ENCODE measurements around the gene CEP350.

Gene CEP350

DNA sequence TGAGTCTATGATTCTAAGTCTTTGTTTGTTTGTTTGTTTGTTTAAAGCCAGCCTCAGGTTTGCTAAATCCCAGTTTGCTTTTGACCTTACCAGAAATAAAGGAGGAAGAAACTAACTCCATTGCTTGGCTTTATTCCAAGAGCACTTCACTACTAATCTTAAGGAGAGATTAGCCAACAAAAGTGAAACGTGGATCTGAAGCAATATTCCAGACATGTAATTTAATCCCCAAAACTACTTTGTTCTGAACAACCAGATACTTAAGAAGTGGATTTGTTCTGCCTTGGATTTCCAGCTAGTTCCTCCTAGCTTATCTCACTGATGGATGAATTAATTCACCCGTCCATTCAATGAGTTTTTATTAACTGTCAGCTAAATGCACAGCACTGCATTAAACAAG lies 15.9 kb upstream of the CEP350 start:
- CTCF ChIA-PET: interaction anchor here (0.8 kb wide), 1 partner anchor 9 kb away, joined by 3 read pairs; no protein-coding TSS in a partner anchor
- H3K4me3 ChIP-seq (ENCODE audit: low read depth, low read length): no peak overlapping the region
- POLR2A ChIA-PET: no interaction called here
- no peak for DNase-seq (ENCODE audit: low read depth, low spot score)
- TF ChIP-seq CTCF (IDR thresholded peaks at IDR 0.05; ENCODE audit: insufficient read depth, low read length, missing control alignments): no peak

DNA sequence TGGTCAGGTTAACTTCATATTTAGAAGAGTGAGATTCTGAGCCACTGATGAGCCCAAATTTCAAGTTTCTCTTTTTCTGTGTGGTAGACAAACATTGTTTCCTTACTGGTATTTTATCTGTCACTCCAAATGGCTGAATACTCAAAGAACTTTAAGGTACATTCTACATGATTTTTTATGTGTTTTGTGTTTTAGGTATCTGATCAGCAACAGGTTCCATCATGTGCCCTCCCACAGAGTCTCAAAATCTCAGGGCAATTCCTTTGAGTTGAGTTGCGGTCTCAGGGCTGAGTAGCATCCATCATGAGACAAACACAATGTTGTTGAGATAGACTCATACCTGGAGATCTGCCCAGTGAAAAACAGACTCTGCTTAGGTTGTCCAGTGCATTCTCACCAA lies 14.7 kb upstream of the CEP350 start:
- no peak for DNase-seq (ENCODE audit: low read depth, low spot score)
- no peak for TF ChIP-seq CTCF (IDR thresholded peaks at IDR 0.05; ENCODE audit: insufficient read depth, low read length, missing control alignments)
- H3K4me3 ChIP-seq (ENCODE audit: low read depth, low read length): no peak overlapping the region
- ChIA-PET POLR2A (interaction anchor here (0.6 kb wide), 1 partner anchor 55 kb away, joined by 3 read pairs; no protein-coding TSS in a partner anchor), CTCF (no interaction called here)

- CTCF ChIA-PET: interaction anchor here (0.7 kb wide), 1 partner anchor 229 kb away, joined by 3 read pairs; no protein-coding TSS in a partner anchor
- DNase-seq (ENCODE audit: low read depth, low spot score): no peak
- TF ChIP-seq CTCF (IDR thresholded peaks at IDR 0.05; ENCODE audit: insufficient read depth, low read length, missing control alignments): no peak
- POLR2A ChIA-PET: no interaction called here
- H3K4me3 ChIP-seq (ENCODE audit: low read depth, low read length): no peak overlapping the region
Observed at GRCh38 chr1:179941454-179941853, 13.2 kb upstream of the CEP350 start.

DNA sequence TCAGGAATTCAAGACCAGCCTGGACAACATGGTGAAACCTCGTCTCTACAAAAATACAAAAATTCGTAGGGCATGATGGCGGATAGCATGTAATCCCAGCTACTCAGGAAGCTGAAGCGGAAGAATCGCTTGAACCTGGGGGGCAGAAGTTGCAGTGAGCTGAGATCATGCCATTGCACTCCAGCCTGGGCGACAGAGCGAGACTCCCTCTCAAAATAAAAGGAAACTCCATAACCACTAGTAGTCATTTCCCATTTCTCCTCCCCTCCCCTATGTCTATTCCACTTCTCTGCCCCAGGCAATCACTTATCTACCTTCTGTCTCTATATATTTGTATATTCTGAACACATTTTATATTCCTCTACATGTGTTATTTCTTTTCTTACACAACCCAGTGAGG lies 4.0 kb upstream of the CEP350 start:
- H3K4me3 ChIP-seq (ENCODE audit: low read depth, low read length): no peak overlapping the region
- TF ChIP-seq CTCF (IDR thresholded peaks at IDR 0.05; ENCODE audit: insufficient read depth, low read length, missing control alignments): no peak
- ChIA-PET POLR2A (no interaction called here), CTCF (no interaction called here)
- DNase-seq (ENCODE audit: low read depth, low spot score): no peak

DNA sequence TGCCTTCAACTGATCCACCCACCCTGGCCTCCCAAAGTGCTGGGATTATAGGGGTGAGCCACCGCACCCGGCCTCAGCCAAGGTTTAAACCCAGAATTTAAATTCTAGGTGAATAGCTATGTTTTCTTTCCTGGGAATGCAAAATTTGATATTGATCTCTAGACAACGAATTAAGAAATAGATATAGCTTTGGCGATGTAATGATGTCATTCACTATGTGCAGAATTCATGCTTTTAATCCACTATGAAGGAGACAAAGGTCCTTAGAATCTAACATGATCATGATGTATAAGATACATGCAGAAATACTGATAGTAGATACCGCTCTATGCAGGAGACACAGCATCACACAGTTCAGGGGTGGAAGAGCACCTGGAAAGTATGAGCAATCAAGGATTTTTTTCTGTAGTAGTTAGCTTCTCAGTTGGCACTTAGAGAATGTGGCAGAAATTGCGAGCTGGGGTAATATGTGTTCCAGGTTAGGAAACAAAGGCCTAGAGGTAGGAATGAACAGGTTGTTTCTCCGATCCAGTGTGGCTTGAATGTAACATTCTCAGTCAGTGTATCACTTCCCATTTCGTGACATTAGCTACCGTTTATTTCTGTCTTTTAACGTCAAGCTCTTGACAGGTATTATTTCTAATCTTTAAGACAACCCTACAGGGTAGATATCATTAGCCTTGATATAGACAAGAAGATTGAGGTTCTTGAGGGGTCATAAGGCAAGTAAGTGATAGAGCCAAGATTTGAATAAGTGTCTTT lies 3.0 kb upstream of the CEP350 start:
- CTCF ChIA-PET: no interaction called here
- POLR2A ChIA-PET: no interaction called here
- DNase-seq (ENCODE audit: low read depth, low spot score): no peak
- no peak overlapping the region for H3K4me3 ChIP-seq (ENCODE audit: low read depth, low read length)
- TF ChIP-seq CTCF (IDR thresholded peaks at IDR 0.05; ENCODE audit: insufficient read depth, low read length, missing control alignments): no peak

DNA sequence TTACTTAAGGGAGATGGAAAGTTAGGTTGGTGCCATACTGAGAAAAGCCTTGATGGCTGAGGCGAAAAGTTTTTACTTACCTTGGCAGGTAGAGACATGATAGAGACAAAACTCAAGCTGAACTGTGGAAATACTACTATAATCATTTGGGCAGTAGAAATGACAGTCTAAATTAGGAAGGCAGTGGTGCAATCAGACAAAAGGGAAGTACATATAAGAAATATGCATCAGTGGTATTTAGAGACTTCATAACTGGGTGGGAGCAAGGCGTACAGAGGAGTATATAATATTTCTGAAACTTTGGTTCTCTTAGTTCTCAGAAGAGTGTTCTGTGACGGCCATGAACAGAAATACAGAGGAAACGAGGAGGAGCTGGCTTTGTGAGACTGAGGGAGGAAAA lies 2.4 kb upstream of the CEP350 start:
- DNase-seq (ENCODE audit: low read depth, low spot score): no peak
- no peak overlapping the region for H3K4me3 ChIP-seq (ENCODE audit: low read depth, low read length)
- CTCF ChIA-PET: interaction anchor here (1.5 kb wide), 1 partner anchor 26 kb away, joined by 3 read pairs; no protein-coding TSS in a partner anchor
- POLR2A ChIA-PET: no interaction called here
- no peak for TF ChIP-seq CTCF (IDR thresholded peaks at IDR 0.05; ENCODE audit: insufficient read depth, low read length, missing control alignments)
